Activated naive CD8-positive, alpha-beta T cell treated with anti-CD3 and anti-CD28 coated beads, Interleukin-2, amount 50 U/mL, for 24 hours (primary cell): ENCODE results near the gene MANEA.
"Not testable (repeated sequence)": the region's sequence is repeated elsewhere in the genome, so short reads cannot be mapped to it uniquely, and the experiment has no call there.

ENCODE experiments used
- ATAC-seq: fragments of 150-1000 bp; cut with Tn5 transposase; one replicate; pipeline ENCODE4 v1.10.0; 2021
- DNase-seq: peaks from one replicate; pipeline ENCODE4 v3.0.0; 2021
- H3K27ac Mint-ChIP-seq: one replicate; pipeline ENCODE4 v1.8.0; 2021; ENCODE audit warnings: mild to moderate bottlenecking, mixed read lengths
- H3K27me3 Mint-ChIP-seq: one replicate; pipeline ENCODE4 v1.8.0; 2021; ENCODE audit warnings: mixed read lengths
- H3K36me3 Mint-ChIP-seq: one replicate; pipeline ENCODE4 v1.8.0; 2021; ENCODE audit warnings: low read depth, mixed read lengths
- H3K4me1 Mint-ChIP-seq: one replicate; pipeline ENCODE4 v1.8.0; 2021; ENCODE audit warnings: mixed read lengths
- H3K4me3 Mint-ChIP-seq: one replicate; pipeline ENCODE4 v1.8.0; 2021; ENCODE audit warnings: mild to moderate bottlenecking, moderate library complexity, mixed read lengths
- H3K9me3 Mint-ChIP-seq: one replicate; pipeline ENCODE4 v1.8.0; 2021; ENCODE audit warnings: mixed read lengths

The MANEA gene

GRCh38 chr6:95577304-95578105, at the start of gene MANEA:
Gene MANEA, plus strand, starts transcription at chr6:95577535. Its CDS starts 8,905 bp downstream, at chr6:95586440.
- peak within 1 kb of the TSS; percentile 98 for H3K27ac Mint-ChIP-seq
- H3K4me1 Mint-ChIP-seq = peaks cover 34% of the 10 kb centered on the region
- no peaks in the 10 kb centered on the region for H3K27me3 Mint-ChIP-seq
- ATAC-seq (peak; percentile 90), DNase-seq (peak; percentile 78)
- peaks cover 13% of the 10 kb centered on the region for H3K36me3 Mint-ChIP-seq
- H3K4me3 Mint-ChIP-seq = peak within 1 kb of the TSS; percentile 97
- no peaks in the 10 kb centered on the region for H3K9me3 Mint-ChIP-seq

GRCh38 chr6:95529762-95530161, 47.6 kb upstream of the MANEA start:
- H3K9me3 Mint-ChIP-seq = no peaks in the 10 kb centered on the region
- H3K27ac Mint-ChIP-seq = no peak overlapping the region
- DNase-seq = no peak
- peaks cover 3% of the 10 kb centered on the region for H3K27me3 Mint-ChIP-seq
- ATAC-seq = no peak
- no peaks in the 10 kb centered on the region for H3K36me3 Mint-ChIP-seq
- H3K4me1 Mint-ChIP-seq = no peaks in the 10 kb centered on the region
- H3K4me3 Mint-ChIP-seq = no peak overlapping the region

GRCh38 chr6:95530176-95530819, 47.0 kb upstream of the MANEA start:
- DNase-seq = no peak
- Mint-ChIP-seq H3K4me3 (no peak overlapping the region), H3K27me3 (no peaks in the 10 kb centered on the region), H3K27ac (no peak overlapping the region), H3K36me3 (no peaks in the 10 kb centered on the region), H3K4me1 (no peaks in the 10 kb centered on the region), H3K9me3 (no peaks in the 10 kb centered on the region)
- no peak for ATAC-seq

GRCh38 chr6:95543798-95544197, 33.5 kb upstream of the MANEA start:
- H3K27ac Mint-ChIP-seq = no peak overlapping the region
- H3K4me3 Mint-ChIP-seq = no peak overlapping the region
- H3K9me3 Mint-ChIP-seq = peaks cover 5% of the 10 kb centered on the region
- DNase-seq = no peak
- H3K27me3 Mint-ChIP-seq = peaks cover 4% of the 10 kb centered on the region
- ATAC-seq = no peak
- H3K36me3 Mint-ChIP-seq = no peaks in the 10 kb centered on the region
- no peaks in the 10 kb centered on the region for H3K4me1 Mint-ChIP-seq

- ATAC-seq (no peak), DNase-seq (no peak)
- no peaks in the 10 kb centered on the region for H3K4me1 Mint-ChIP-seq
- H3K9me3 Mint-ChIP-seq = no peaks in the 10 kb centered on the region
- no peaks in the 10 kb centered on the region for H3K36me3 Mint-ChIP-seq
- peaks cover 2% of the 10 kb centered on the region for H3K27me3 Mint-ChIP-seq
- no peak overlapping the region for H3K4me3 Mint-ChIP-seq
- no peak overlapping the region for H3K27ac Mint-ChIP-seq
Observed at GRCh38 chr6:95544517-95545225, 32.7 kb upstream of the MANEA start.

GRCh38 chr6:95545226-95545625, 32.1 kb upstream of the MANEA start:
- Mint-ChIP-seq H3K9me3 (no peaks in the 10 kb centered on the region), H3K27ac (no peak overlapping the region), H3K4me3 (no peak overlapping the region), H3K27me3 (peaks cover 2% of the 10 kb centered on the region), H3K4me1 (no peaks in the 10 kb centered on the region), H3K36me3 (no peaks in the 10 kb centered on the region)
- ATAC-seq (no peak), DNase-seq (no peak)

- Mint-ChIP-seq H3K4me3 (no peak overlapping the region), H3K9me3 (no peaks in the 10 kb centered on the region), H3K27me3 (peaks cover 4% of the 10 kb centered on the region), H3K36me3 (no peaks in the 10 kb centered on the region), H3K27ac (no peak overlapping the region), H3K4me1 (no peaks in the 10 kb centered on the region)
- DNase-seq (no peak), ATAC-seq (no peak)
Observed at GRCh38 chr6:95545686-95546085, 31.6 kb upstream of the MANEA start.

- no peak for ATAC-seq
- peaks cover 4% of the 10 kb centered on the region for H3K27me3 Mint-ChIP-seq
- H3K36me3 Mint-ChIP-seq = no peaks in the 10 kb centered on the region
Observed at GRCh38 chr6:95546148-95546547, 31.2 kb upstream of the MANEA start.

GRCh38 chr6:95547043-95547442, 30.3 kb upstream of the MANEA start:
- H3K4me1 Mint-ChIP-seq = no peaks in the 10 kb centered on the region
- no peak for DNase-seq
- H3K27ac Mint-ChIP-seq = no peak overlapping the region
- H3K27me3 Mint-ChIP-seq = peaks cover 4% of the 10 kb centered on the region
- H3K4me3 Mint-ChIP-seq = no peak overlapping the region
- ATAC-seq = no peak
- no peaks in the 10 kb centered on the region for H3K36me3 Mint-ChIP-seq
- H3K9me3 Mint-ChIP-seq = no peaks in the 10 kb centered on the region

More at GRCh38 chr6:95546148-95546547, 31.2 kb upstream of the MANEA start:
- H3K9me3 Mint-ChIP-seq = no peaks in the 10 kb centered on the region
- no peak for DNase-seq
- H3K4me3 Mint-ChIP-seq = no peak overlapping the region
- H3K27ac Mint-ChIP-seq = no peak overlapping the region
- H3K4me1 Mint-ChIP-seq = no peaks in the 10 kb centered on the region

- Mint-ChIP-seq H3K4me1 (no peaks in the 10 kb centered on the region), H3K27me3 (peaks cover 5% of the 10 kb centered on the region), H3K9me3 (peaks cover 4% of the 10 kb centered on the region), H3K27ac (no peak overlapping the region), H3K4me3 (no peak overlapping the region), H3K36me3 (no peaks in the 10 kb centered on the region)
- ATAC-seq (no peak), DNase-seq (no peak)
Observed at GRCh38 chr6:95548188-95548786, 29.0 kb upstream of the MANEA start.

- ATAC-seq = no peak
- no peak for DNase-seq
- peaks cover 8% of the 10 kb centered on the region for H3K36me3 Mint-ChIP-seq
- H3K4me1 Mint-ChIP-seq = no peaks in the 10 kb centered on the region
- H3K9me3 Mint-ChIP-seq = peaks cover 18% of the 10 kb centered on the region
- no peak overlapping the region for H3K27ac Mint-ChIP-seq
- peaks cover 7% of the 10 kb centered on the region for H3K27me3 Mint-ChIP-seq
- H3K4me3 Mint-ChIP-seq = no peak overlapping the region
Observed at GRCh38 chr6:95551678-95552324, 25.5 kb upstream of the MANEA start.

- Mint-ChIP-seq H3K27ac (no peak overlapping the region), H3K4me3 (no peak overlapping the region), H3K9me3 (peaks cover 18% of the 10 kb centered on the region), H3K36me3 (peaks cover 13% of the 10 kb centered on the region), H3K27me3 (peaks cover 7% of the 10 kb centered on the region), H3K4me1 (no peaks in the 10 kb centered on the region)
- ATAC-seq (no peak), DNase-seq (no peak)
Observed at GRCh38 chr6:95553880-95554279, 23.5 kb upstream of the MANEA start.

GRCh38 chr6:95560956-95561355, 16.4 kb upstream of the MANEA start:
- not testable (repeated sequence) for H3K27me3 Mint-ChIP-seq, DNase-seq, H3K4me3 Mint-ChIP-seq, H3K27ac Mint-ChIP-seq, H3K4me1 Mint-ChIP-seq, H3K9me3 Mint-ChIP-seq, ATAC-seq
- H3K36me3 Mint-ChIP-seq = peaks cover 11% of the 10 kb centered on the region

GRCh38 chr6:95569560-95569959, 7.8 kb upstream of the MANEA start:
- Mint-ChIP-seq H3K36me3 (no peaks in the 10 kb centered on the region), H3K9me3 (no peaks in the 10 kb centered on the region), H3K4me3 (no peak overlapping the region), H3K27me3 (no peaks in the 10 kb centered on the region), H3K27ac (no peak overlapping the region), H3K4me1 (peaks cover 10% of the 10 kb centered on the region)
- no peak for ATAC-seq
- no peak for DNase-seq
